Fibroblast of lung (primary cell): ENCODE measurements around the gene CERCAM. TPM values are rescaled to one million over a fixed set of nuclear protein-coding genes. Genes with fewer than 3 reads are reported as not detected.

Experiments
- DNase-seq, 2 donors: peaks; one replicate each; pipeline versions ENCODE4 v3.0.0 to v3.0.0-alpha.2; 2010; ENCODE audit warnings: low read depth in 2 of 2
- H2AFZ ChIP-seq: 2 replicates; pipeline ENCODE4 v1.5.1; 2012; ENCODE audit warnings: low read length, control low read depth, inconsistent platforms
- H3K27ac ChIP-seq: 2 replicates; pipeline ENCODE4 v1.5.1; 2011; ENCODE audit warnings: low read length, control low read depth; ENCODE audit not compliant: insufficient read depth
- H3K27me3 ChIP-seq: 2 replicates; pipeline ENCODE4 v1.5.1; 2011; ENCODE audit warnings: mild to moderate bottlenecking, low read length; ENCODE audit not compliant: control insufficient read depth, insufficient read depth
- H3K36me3 ChIP-seq: 2 replicates; pipeline ENCODE4 v1.5.1; 2011; ENCODE audit warnings: low read length; ENCODE audit not compliant: control insufficient read depth, insufficient read depth
- H3K4me1 ChIP-seq: 2 replicates; pipeline ENCODE4 v1.5.1; 2011; ENCODE audit warnings: low read length; ENCODE audit not compliant: control insufficient read depth, insufficient read depth; ENCODE audit errors: extremely low read depth
- H3K4me2 ChIP-seq: 2 replicates; pipeline ENCODE4 v1.5.1; 2011; ENCODE audit warnings: low read length, control low read depth; ENCODE audit not compliant: insufficient read depth; ENCODE audit errors: extremely low read depth
- H3K4me3 ChIP-seq, 4 experiments: fragments of 200-600 bp in 1 of 4; sonication (generic) in 1 of 4; replicated peaks in 1 of 4; 2 replicates each; pipeline ENCODE4 v1.5.1; 2011 to 2016; ENCODE audit warnings: low read length in 4 of 4, low read depth in 3 of 4, mild to moderate bottlenecking in 3 of 4, control low read depth in 2 of 4, inconsistent platforms in 1 of 4, mixed read lengths in 1 of 4; ENCODE audit not compliant: insufficient read depth in 1 of 4; ENCODE audit errors: control extremely low read depth in 1 of 4
- H3K79me2 ChIP-seq: 2 replicates; pipeline ENCODE4 v1.5.1; 2012; ENCODE audit warnings: mild to moderate bottlenecking, low read length, inconsistent platforms; ENCODE audit not compliant: control insufficient read depth, insufficient read depth
- H3K9ac ChIP-seq: 2 replicates; pipeline ENCODE4 v1.5.1; 2011; ENCODE audit warnings: mild to moderate bottlenecking, low read length, control low read depth; ENCODE audit not compliant: insufficient read depth
- H3K9me3 ChIP-seq: 2 replicates; pipeline ENCODE4 v1.5.1; 2012; ENCODE audit warnings: low read depth, low read length; ENCODE audit not compliant: control insufficient read depth, insufficient read depth
- H4K20me1 ChIP-seq: 2 replicates; pipeline ENCODE4 v1.5.1; 2011; ENCODE audit warnings: low read length; ENCODE audit not compliant: control insufficient read depth, insufficient read depth; ENCODE audit errors: extremely low read depth
- EZH2 ChIP-seq: IDR thresholded peaks from 2 replicates; pipeline ENCODE4 v1.5.1; 2012; ENCODE audit warnings: low read length, control low read depth, mild to moderate bottlenecking; ENCODE audit errors: missing control alignments
- polyA plus RNA-seq, 2 donors: library from polyadenylated mRNA; depleted of rRNA in 1 of 2; stranded (reverse) in 1 of 2; unstranded in 1 of 2; fragments of >200 nt; gene quantifications; 2 replicates each; pipeline ENCODE4 v1.2.1, GENCODE V29; 2011 to 2012; ENCODE audit warnings: missing spikeins in 1 of 2
- total RNA-seq: library from RNA; depleted of rRNA; stranded (reverse); fragments of >200 nt; gene quantifications from 2 replicates; pipeline ENCODE4 v1.2.1, GENCODE V29; 2014
- TF ChIP-seq, protein P1 (sequence below), 2 donors: IDR thresholded peaks in 1 of 2; conservative IDR thresholded peaks in 1 of 2; 1 replicate in 1 of 2; 2 replicates in 1 of 2; pipeline ENCODE4 v1.5.1; 2011 to 2012; ENCODE audit warnings: low read length in 2 of 2, control low read depth in 1 of 2, inconsistent platforms in 1 of 2, low read depth in 1 of 2, mild to moderate bottlenecking in 1 of 2

CERCAM gene
- total and polyA plus RNA-seq, 2 donors (not counting 1 experiment from before 2014, with no cell fraction given) = 64.2 to 90.5 TPM

DNA sequence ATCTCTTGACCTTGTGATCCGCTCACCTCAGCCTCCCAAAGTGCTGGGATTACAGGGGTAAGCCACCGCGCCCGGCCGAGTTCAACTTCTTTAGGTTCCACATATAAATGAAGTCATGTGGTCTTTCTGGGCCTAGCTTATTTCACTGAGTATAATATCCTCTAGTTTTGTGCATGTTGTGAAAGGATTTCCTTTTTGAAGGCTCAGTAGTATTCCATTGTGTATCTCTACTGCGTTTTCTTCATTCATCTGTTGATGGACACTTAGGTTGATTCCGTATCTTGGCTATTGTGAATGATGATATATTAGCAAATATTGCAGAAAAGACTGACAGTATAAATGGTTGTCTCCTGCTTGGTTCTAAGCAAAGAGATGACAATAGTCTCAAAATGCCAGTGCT is 55.2 kb downstream of the CERCAM start:
- Histone ChIP-seq H3K4me2 (no peak overlapping the region), H3K27me3 (no peaks in the 10 kb centered on the region), H3K36me3 (peaks cover 8% of the 10 kb centered on the region), H2AFZ (no peak overlapping the region), H3K4me1 (no peaks in the 10 kb centered on the region), H3K79me2 (no peaks in the 10 kb centered on the region), H3K4me3 (no peak overlapping the region), H3K9ac (no peak overlapping the region), H4K20me1 (no peaks in the 10 kb centered on the region), H3K27ac (no peak overlapping the region), H3K9me3 (no peaks in the 10 kb centered on the region)
- DNase-seq = no peak
- TF ChIP-seq, protein P1, sequence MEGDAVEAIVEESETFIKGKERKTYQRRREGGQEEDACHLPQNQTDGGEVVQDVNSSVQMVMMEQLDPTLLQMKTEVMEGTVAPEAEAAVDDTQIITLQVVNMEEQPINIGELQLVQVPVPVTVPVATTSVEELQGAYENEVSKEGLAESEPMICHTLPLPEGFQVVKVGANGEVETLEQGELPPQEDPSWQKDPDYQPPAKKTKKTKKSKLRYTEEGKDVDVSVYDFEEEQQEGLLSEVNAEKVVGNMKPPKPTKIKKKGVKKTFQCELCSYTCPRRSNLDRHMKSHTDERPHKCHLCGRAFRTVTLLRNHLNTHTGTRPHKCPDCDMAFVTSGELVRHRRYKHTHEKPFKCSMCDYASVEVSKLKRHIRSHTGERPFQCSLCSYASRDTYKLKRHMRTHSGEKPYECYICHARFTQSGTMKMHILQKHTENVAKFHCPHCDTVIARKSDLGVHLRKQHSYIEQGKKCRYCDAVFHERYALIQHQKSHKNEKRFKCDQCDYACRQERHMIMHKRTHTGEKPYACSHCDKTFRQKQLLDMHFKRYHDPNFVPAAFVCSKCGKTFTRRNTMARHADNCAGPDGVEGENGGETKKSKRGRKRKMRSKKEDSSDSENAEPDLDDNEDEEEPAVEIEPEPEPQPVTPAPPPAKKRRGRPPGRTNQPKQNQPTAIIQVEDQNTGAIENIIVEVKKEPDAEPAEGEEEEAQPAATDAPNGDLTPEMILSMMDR (conservative IDR thresholded peaks at IDR 0.05 in 1 of 2, IDR thresholded peaks at IDR 0.05 in 1 of 2; ENCODE audit: low read depth in 1 of 2, low read length in 2 of 2) = no peak
- TF ChIP-seq EZH2 = no peak

DNA sequence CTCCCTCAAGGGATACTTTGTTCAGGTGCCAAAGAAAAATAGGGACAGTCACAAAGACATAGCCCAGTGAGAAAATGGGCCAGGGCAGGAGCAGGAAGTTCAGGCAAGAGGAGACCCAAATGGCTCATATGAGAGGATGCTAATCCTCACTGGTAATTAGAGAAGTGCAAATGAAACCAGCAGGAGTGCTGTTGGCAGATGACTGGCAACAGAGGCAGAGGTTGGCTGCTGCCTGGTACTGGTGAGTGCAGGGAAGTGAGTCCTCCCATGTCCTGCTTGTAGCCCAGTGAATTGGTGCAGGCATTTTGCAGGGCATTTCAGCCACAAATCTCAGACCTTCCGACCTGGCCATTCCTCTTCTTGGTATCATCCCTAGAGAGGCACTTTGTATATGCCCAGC is 58.6 kb downstream of the CERCAM start:
- Histone ChIP-seq H2AFZ (no peak overlapping the region), H3K4me3 (no peak overlapping the region), H3K27me3 (no peaks in the 10 kb centered on the region), H3K9me3 (no peaks in the 10 kb centered on the region), H4K20me1 (no peaks in the 10 kb centered on the region), H3K4me2 (no peak overlapping the region), H3K79me2 (no peaks in the 10 kb centered on the region), H3K4me1 (no peaks in the 10 kb centered on the region), H3K36me3 (peaks cover 2% of the 10 kb centered on the region), H3K27ac (no peak overlapping the region), H3K9ac (no peak overlapping the region)
- TF ChIP-seq, protein P1 (conservative IDR thresholded peaks at IDR 0.05 in 1 of 2, IDR thresholded peaks at IDR 0.05 in 1 of 2; ENCODE audit: low read depth in 1 of 2, low read length in 2 of 2) = no peak
- no peak for TF ChIP-seq EZH2
- no peak for DNase-seq

- Histone ChIP-seq H3K4me2 (no peak overlapping the region), H3K36me3 (peaks cover 6% of the 10 kb centered on the region)
These were observed 60.9 kb downstream of the CERCAM start for GRCh38 chr9:128481561-128481960.

More at GRCh38 chr9:128481561-128481960, 60.9 kb downstream of the CERCAM start:
- Histone ChIP-seq H3K27me3 (no peaks in the 10 kb centered on the region), H3K9me3 (no peaks in the 10 kb centered on the region), H3K27ac (no peak overlapping the region), H2AFZ (no peak overlapping the region), H3K4me3 (no peak overlapping the region), H3K4me1 (no peaks in the 10 kb centered on the region), H3K9ac (no peak overlapping the region), H3K79me2 (no peaks in the 10 kb centered on the region), H4K20me1 (no peaks in the 10 kb centered on the region)
- DNase-seq = no peak
- TF ChIP-seq EZH2 = no peak
- TF ChIP-seq, protein P1 (conservative IDR thresholded peaks at IDR 0.05 in 1 of 2, IDR thresholded peaks at IDR 0.05 in 1 of 2; ENCODE audit: low read depth in 1 of 2, low read length in 2 of 2) = no peak
